ENCODE results near the gene C3orf85. TPM values are rescaled to one million over a fixed set of nuclear protein-coding genes. Genes with fewer than 3 reads are reported as not detected.

Gene C3orf85
- polyA plus RNA-seq, 1 experiment = not detected

DNA sequence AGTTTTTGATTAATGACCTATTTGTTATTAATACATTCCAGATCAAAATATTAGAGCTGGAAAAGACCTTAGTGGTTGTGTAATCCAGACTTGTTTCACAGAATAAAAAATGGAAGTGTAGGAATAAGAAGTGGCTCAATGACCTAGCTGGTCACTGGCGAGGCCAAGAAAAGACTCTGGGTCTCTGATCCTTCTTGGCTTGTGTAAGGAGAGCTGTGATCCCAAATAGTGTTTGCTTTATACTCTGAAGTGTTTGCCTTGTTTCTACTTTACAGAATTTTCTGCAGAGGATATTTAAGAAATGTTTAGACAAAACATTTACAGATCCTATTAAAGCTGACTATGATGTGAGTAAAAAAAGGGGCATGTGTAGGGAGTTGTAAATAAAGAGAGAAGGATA, 7.1 kb downstream of the C3orf85 start:
- TF ChIP-seq CTCF (IDR thresholded peaks at IDR 0.05; ENCODE audit: insufficient read depth, low read depth, low read length) = no peak
- CTCF ChIA-PET = no interaction called here
- POLR2A ChIA-PET = no interaction called here

GRCh38 chr3:109149078-109149477, 12.6 kb downstream of the C3orf85 start:
- TF ChIP-seq CTCF (IDR thresholded peaks at IDR 0.05; ENCODE audit: insufficient read depth, low read depth, low read length) = no peak
- no peak for DNase-seq (ENCODE audit: low read depth)
- CTCF ChIA-PET = no interaction called here
- H3K4me3 ChIP-seq (ENCODE audit: low read depth, low read length) = no peak overlapping the region
- H3K36me3 ChIP-seq (ENCODE audit: control insufficient read depth, insufficient read depth, low read length) = no peaks in the 10 kb centered on the region
- H3K27me3 ChIP-seq (ENCODE audit: control insufficient read depth, insufficient read depth, low read length) = no peaks in the 10 kb centered on the region
- POLR2A ChIA-PET = no interaction called here

More for the DNA sequence above, 7.1 kb downstream of the C3orf85 start:
- Histone ChIP-seq H3K27me3 (ENCODE audit: control insufficient read depth, insufficient read depth, low read length) (no peaks in the 10 kb centered on the region), H3K36me3 (ENCODE audit: control insufficient read depth, insufficient read depth, low read length) (no peaks in the 10 kb centered on the region), H3K4me3 (ENCODE audit: low read depth, low read length) (no peak overlapping the region)
- no peak for DNase-seq (ENCODE audit: low read depth)

GRCh38 chr3:109152320-109152719, 15.8 kb downstream of the C3orf85 start:
- Histone ChIP-seq H3K27me3 (ENCODE audit: control insufficient read depth, insufficient read depth, low read length) (no peaks in the 10 kb centered on the region), H3K4me3 (ENCODE audit: low read depth, low read length) (no peak overlapping the region), H3K36me3 (ENCODE audit: control insufficient read depth, insufficient read depth, low read length) (no peaks in the 10 kb centered on the region)
- ChIA-PET POLR2A (no interaction called here), CTCF (no interaction called here)
- TF ChIP-seq CTCF (IDR thresholded peaks at IDR 0.05; ENCODE audit: insufficient read depth, low read depth, low read length) = no peak
- no peak for DNase-seq (ENCODE audit: low read depth)

- no peak for DNase-seq (ENCODE audit: low read depth)
- no peak for TF ChIP-seq CTCF (IDR thresholded peaks at IDR 0.05; ENCODE audit: insufficient read depth, low read depth, low read length)
Measured at GRCh38 chr3:109154979-109155378, 18.5 kb downstream of the C3orf85 start.

DNA sequence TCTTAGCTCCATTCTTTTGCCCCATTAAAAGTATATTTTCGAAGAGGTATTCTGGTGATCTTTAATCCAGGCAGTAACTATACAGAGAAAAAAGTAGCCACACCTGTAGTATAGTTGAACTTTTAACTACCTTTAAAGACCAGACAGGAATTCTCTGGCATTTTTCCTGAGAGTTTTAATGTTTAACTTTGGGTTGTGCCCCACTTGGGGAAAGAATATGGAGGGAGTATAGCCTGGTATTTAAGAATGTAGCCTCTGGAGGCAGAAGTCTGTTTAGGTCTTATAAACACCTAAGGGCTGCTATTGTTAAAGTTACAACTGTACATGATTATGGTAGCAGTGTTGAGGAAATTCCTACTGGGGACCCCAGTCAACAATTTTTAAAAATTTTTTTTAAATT, 19.3 kb downstream of the C3orf85 start:
- ChIA-PET POLR2A (no interaction called here), CTCF (no interaction called here)
- H3K36me3 ChIP-seq (ENCODE audit: control insufficient read depth, insufficient read depth, low read length) = no peaks in the 10 kb centered on the region

More at GRCh38 chr3:109154979-109155378, 18.5 kb downstream of the C3orf85 start:
- Histone ChIP-seq H3K4me3 (ENCODE audit: low read depth, low read length) (no peak overlapping the region), H3K27me3 (ENCODE audit: control insufficient read depth, insufficient read depth, low read length) (no peaks in the 10 kb centered on the region), H3K36me3 (ENCODE audit: control insufficient read depth, insufficient read depth, low read length) (no peaks in the 10 kb centered on the region)
- ChIA-PET CTCF (no interaction called here), POLR2A (no interaction called here)

More for the DNA sequence above, 19.3 kb downstream of the C3orf85 start:
- Histone ChIP-seq H3K4me3 (ENCODE audit: low read depth, low read length) (no peak overlapping the region), H3K27me3 (ENCODE audit: control insufficient read depth, insufficient read depth, low read length) (no peaks in the 10 kb centered on the region)
- no peak for TF ChIP-seq CTCF (IDR thresholded peaks at IDR 0.05; ENCODE audit: insufficient read depth, low read depth, low read length)
- no peak for DNase-seq (ENCODE audit: low read depth)
